Activated CD8-positive, alpha-beta T cell treated with anti-CD3 and anti-CD28 coated beads, Interleukin-2, amount 10 ng/mL, durations not matched to agents 7 days and 5 days (primary cell): Measurements from ENCODE around the gene SPP1. TPM values are rescaled to one million over a fixed set of nuclear protein-coding genes. Genes with fewer than 3 reads are reported as not detected.
"Not testable (repeated sequence)": the region's sequence is repeated elsewhere in the genome, so short reads cannot be mapped to it uniquely, and the experiment has no call there.

Experiments used
- ATAC-seq: fragments of 150-1000 bp; cut with Tn5 transposase; one replicate; pipeline ENCODE4 v1.10.0; 2021; ENCODE audit warnings: moderate library complexity
- CTCF ChIA-PET: fragments of 350-600 bp; sonication (Branson Sonifier 250); formaldehyde crosslinking; loops from one replicate; lab custom pipeline; 2021; ENCODE audit warnings: antibody characterized with exemption; lab: Charles Lee
- POLR2A ChIA-PET: fragments of 350-600 bp; sonication (Branson Sonifier 250); formaldehyde crosslinking; loops from one replicate; lab custom pipeline; 2021; ENCODE audit warnings: antibody characterized with exemption; lab: Charles Lee
- DNase-seq: peaks from one replicate; pipeline ENCODE4 v3.0.0-alpha.2; 2020
- H3K27ac Mint-ChIP-seq: one replicate; pipeline ENCODE4 v1.8.0; 2021; ENCODE audit warnings: mild to moderate bottlenecking, mixed read lengths
- H3K27me3 Mint-ChIP-seq: one replicate; pipeline ENCODE4 v1.8.0; 2021; ENCODE audit warnings: low read depth, mixed read lengths
- H3K36me3 Mint-ChIP-seq: one replicate; pipeline ENCODE4 v1.8.0; 2021; ENCODE audit warnings: low read depth, mixed read lengths
- H3K4me1 Mint-ChIP-seq: one replicate; pipeline ENCODE4 v1.8.0; 2021; ENCODE audit warnings: low read depth, mixed read lengths
- H3K4me3 Mint-ChIP-seq: one replicate; pipeline ENCODE4 v1.8.0; 2021; ENCODE audit warnings: mild to moderate bottlenecking, mixed read lengths
- H3K9me3 Mint-ChIP-seq: one replicate; pipeline ENCODE4 v1.8.0; 2022; ENCODE audit warnings: mixed read lengths; ENCODE audit not compliant: insufficient read depth
- total RNA-seq, 2 experiments: library from RNA; stranded (reverse); gene quantifications; one replicate each; pipeline ENCODE4 v1.2.3, GENCODE V29; 2021

The SPP1 gene
- total RNA-seq, 2 experiments from 2014 or later: not detected

- no peak for ATAC-seq
- peaks cover 2% of the 10 kb centered on the region for H3K27me3 Mint-ChIP-seq
- ChIA-PET CTCF (no interaction called here), POLR2A (no interaction called here)
- no peak overlapping the region for H3K4me3 Mint-ChIP-seq
- H3K27ac Mint-ChIP-seq: no peak overlapping the region
- H3K36me3 Mint-ChIP-seq: peaks cover 2% of the 10 kb centered on the region
- no peaks in the 10 kb centered on the region for H3K9me3 Mint-ChIP-seq
- no peak for DNase-seq
- H3K4me1 Mint-ChIP-seq: peaks cover 14% of the 10 kb centered on the region
These were observed 38.9 kb downstream of the SPP1 start for GRCh38 chr4:88014386-88014905.

- peaks cover 2% of the 10 kb centered on the region for H3K27me3 Mint-ChIP-seq
- H3K4me3 Mint-ChIP-seq: no peak overlapping the region
- DNase-seq (no peak), ATAC-seq (no peak)
- POLR2A ChIA-PET: no interaction called here
- H3K9me3 Mint-ChIP-seq: no peaks in the 10 kb centered on the region
- peaks cover 8% of the 10 kb centered on the region for H3K4me1 Mint-ChIP-seq
- CTCF ChIA-PET: interaction anchor here (1.3 kb wide), 1 partner anchor 196 kb away, joined by 3 read pairs; no protein-coding TSS in a partner anchor
- H3K27ac Mint-ChIP-seq: no peak overlapping the region
- peaks cover 2% of the 10 kb centered on the region for H3K36me3 Mint-ChIP-seq
These were observed 40.3 kb downstream of the SPP1 start for GRCh38 chr4:88015659-88016295.

- ATAC-seq: no peak
- ChIA-PET POLR2A (no interaction called here), CTCF (no interaction called here)
- Mint-ChIP-seq H3K4me1 (peaks cover 3% of the 10 kb centered on the region), H3K36me3 (peaks cover 3% of the 10 kb centered on the region), H3K27me3 (no peaks in the 10 kb centered on the region), H3K27ac (no peak overlapping the region), H3K9me3 (no peaks in the 10 kb centered on the region), H3K4me3 (no peak overlapping the region)
- no peak for DNase-seq
These were observed 42.2 kb downstream of the SPP1 start for GRCh38 chr4:88017516-88018297.

GRCh38 chr4:88018466-88018865, 43.0 kb downstream of the SPP1 start:
- Mint-ChIP-seq H3K4me1 (no peaks in the 10 kb centered on the region), H3K9me3 (no peaks in the 10 kb centered on the region), H3K27ac (no peak overlapping the region), H3K27me3 (no peaks in the 10 kb centered on the region), H3K4me3 (no peak overlapping the region), H3K36me3 (peaks cover 8% of the 10 kb centered on the region)
- DNase-seq: no peak
- no peak for ATAC-seq
- ChIA-PET CTCF (no interaction called here), POLR2A (no interaction called here)

- ChIA-PET CTCF (interaction anchor here (1.2 to 2.3 kb wide), 4 partner anchors 9 to 494 kb away, joined by 3 to 8 read pairs (median 6); no protein-coding TSS in a partner anchor), POLR2A (interaction anchor here (1.5 kb wide), 1 partner anchor 18 kb away, joined by 3 read pairs; no protein-coding TSS in a partner anchor)
- Mint-ChIP-seq H3K9me3 (peaks cover 10% of the 10 kb centered on the region), H3K36me3 (peaks cover 22% of the 10 kb centered on the region), H3K27me3 (no peaks in the 10 kb centered on the region), H3K4me3 (no peak overlapping the region), H3K27ac (no peak overlapping the region), H3K4me1 (no peaks in the 10 kb centered on the region)
- no peak for DNase-seq
- ATAC-seq: no peak
These were observed 46.3 kb downstream of the SPP1 start for GRCh38 chr4:88021824-88022223.

GRCh38 chr4:88022289-88022688, 46.8 kb downstream of the SPP1 start:
- H3K9me3 Mint-ChIP-seq: peaks cover 11% of the 10 kb centered on the region
- peaks cover 27% of the 10 kb centered on the region for H3K36me3 Mint-ChIP-seq
- no peak overlapping the region for H3K27ac Mint-ChIP-seq
- ATAC-seq (no peak), DNase-seq (no peak)
- ChIA-PET CTCF (interaction anchor here (1.2 to 2.3 kb wide), 2 partner anchors 11 to 493 kb away, joined by 3 to 8 read pairs; no protein-coding TSS in a partner anchor), POLR2A (interaction anchor here (1.5 kb wide), 1 partner anchor 18 kb away, joined by 3 read pairs; no protein-coding TSS in a partner anchor)
- H3K27me3 Mint-ChIP-seq: no peaks in the 10 kb centered on the region
- H3K4me1 Mint-ChIP-seq: no peaks in the 10 kb centered on the region
- no peak overlapping the region for H3K4me3 Mint-ChIP-seq

- H3K36me3 Mint-ChIP-seq: peaks cover 37% of the 10 kb centered on the region
- H3K4me1 Mint-ChIP-seq, ATAC-seq, POLR2A ChIA-PET, H3K27ac Mint-ChIP-seq, DNase-seq, H3K27me3 Mint-ChIP-seq, H3K4me3 Mint-ChIP-seq: not testable (repeated sequence)
- H3K9me3 Mint-ChIP-seq: peaks cover 19% of the 10 kb centered on the region
- CTCF ChIA-PET: interaction anchor here (0.7 kb wide), 1 partner anchor 177 kb away, joined by 3 read pairs; no protein-coding TSS in a partner anchor
These were observed 50.6 kb downstream of the SPP1 start for GRCh38 chr4:88025868-88026661.

GRCh38 chr4:88027611-88028608, 52.4 kb downstream of the SPP1 start:
- Mint-ChIP-seq H3K4me1 (peaks cover 6% of the 10 kb centered on the region), H3K9me3 (peaks cover 19% of the 10 kb centered on the region), H3K27ac (no peak overlapping the region), H3K4me3 (no peak overlapping the region), H3K27me3 (no peaks in the 10 kb centered on the region), H3K36me3 (peaks cover 35% of the 10 kb centered on the region)
- DNase-seq (no peak), ATAC-seq (no peak)
- ChIA-PET POLR2A (no interaction called here), CTCF (no interaction called here)

GRCh38 chr4:88028946-88029345, 53.4 kb downstream of the SPP1 start:
- DNase-seq: no peak
- Mint-ChIP-seq H3K27me3 (no peaks in the 10 kb centered on the region), H3K27ac (peak overlapping the region; percentile 37), H3K9me3 (peaks cover 19% of the 10 kb centered on the region), H3K4me3 (no peak overlapping the region), H3K36me3 (peaks cover 29% of the 10 kb centered on the region), H3K4me1 (peaks cover 6% of the 10 kb centered on the region)
- ChIA-PET CTCF (no interaction called here), POLR2A (no interaction called here)
- no peak for ATAC-seq

GRCh38 chr4:88029556-88029955, 54.0 kb downstream of the SPP1 start:
- no peak overlapping the region for H3K4me3 Mint-ChIP-seq
- CTCF ChIA-PET: interaction anchor here (4.3 kb wide), 1 partner anchor 180 kb away, joined by 92 read pairs; no protein-coding TSS in a partner anchor
- no peak for ATAC-seq

More at GRCh38 chr4:88029556-88029955, 54.0 kb downstream of the SPP1 start:
- peaks cover 19% of the 10 kb centered on the region for H3K9me3 Mint-ChIP-seq
- DNase-seq: no peak
- peaks cover 27% of the 10 kb centered on the region for H3K36me3 Mint-ChIP-seq
- no peak overlapping the region for H3K27ac Mint-ChIP-seq
- POLR2A ChIA-PET: no interaction called here
- no peaks in the 10 kb centered on the region for H3K27me3 Mint-ChIP-seq
- H3K4me1 Mint-ChIP-seq: peaks cover 6% of the 10 kb centered on the region
